Skeletal muscle satellite cell (primary cell): Measurements from ENCODE around the gene ATRN.
"Not testable (repeated sequence)": the region's sequence is repeated elsewhere in the genome, so short reads cannot be mapped to it uniquely, and the experiment has no call there.

Experiments
- H3K27me3 ChIP-seq: 2 replicates; pipeline ENCODE4 v1.7.0; 2013; ENCODE audit warnings: low read length; ENCODE audit not compliant: control insufficient read depth, insufficient read depth
- H3K36me3 ChIP-seq: 2 replicates; pipeline ENCODE4 v1.7.0; 2013; ENCODE audit warnings: mild to moderate bottlenecking, control low read depth, low read length; ENCODE audit not compliant: insufficient read depth
- H3K4me1 ChIP-seq: 2 replicates; pipeline ENCODE4 v1.7.0; 2013; ENCODE audit warnings: low read length; ENCODE audit not compliant: control insufficient read depth, insufficient read depth
- H3K4me2 ChIP-seq: 2 replicates; pipeline ENCODE4 v1.7.0; 2013; ENCODE audit warnings: mild to moderate bottlenecking, low read length
- H3K4me3 ChIP-seq: 2 replicates; pipeline ENCODE4 v1.7.0; 2013; ENCODE audit warnings: low read length
- H3K9ac ChIP-seq: 2 replicates; pipeline ENCODE4 v1.7.0; 2013; ENCODE audit warnings: mild to moderate bottlenecking, low read depth, low read length, moderate library complexity
- H3K9me3 ChIP-seq: replicated peaks from 2 replicates; pipeline ENCODE4 v1.7.0; 2013; ENCODE audit warnings: mild to moderate bottlenecking, control low read depth, low read length

ATRN gene

DNA sequence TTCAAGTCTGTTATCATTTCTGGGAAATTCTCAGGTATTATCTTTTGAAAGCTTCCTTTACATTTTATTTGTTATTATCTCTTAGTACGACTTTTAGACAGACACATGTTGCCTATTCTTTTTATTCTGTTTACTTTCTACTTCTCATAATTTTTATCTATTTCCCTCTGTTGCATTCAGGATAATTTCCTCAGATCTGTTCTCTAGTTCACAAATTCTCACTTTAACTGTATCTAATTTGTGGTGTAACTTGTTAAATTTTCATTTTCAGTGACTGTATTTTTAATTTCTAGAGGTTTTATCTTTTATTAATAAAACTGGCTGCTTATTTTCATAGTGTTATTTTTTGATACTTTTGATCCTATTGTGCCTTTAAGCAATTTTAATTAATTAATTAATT, 16.0 kb downstream of the ATRN start:
- peaks cover 6% of the 10 kb centered on the region for H3K4me1 ChIP-seq
- H3K27me3 ChIP-seq: no peaks in the 10 kb centered on the region
- H3K4me3 ChIP-seq: no peak overlapping the region
- no peak overlapping the region for H3K9ac ChIP-seq
- no peaks in the 10 kb centered on the region for H3K9me3 ChIP-seq
- H3K36me3 ChIP-seq: peaks cover 6% of the 10 kb centered on the region
- H3K4me2 ChIP-seq: no peak overlapping the region

DNA sequence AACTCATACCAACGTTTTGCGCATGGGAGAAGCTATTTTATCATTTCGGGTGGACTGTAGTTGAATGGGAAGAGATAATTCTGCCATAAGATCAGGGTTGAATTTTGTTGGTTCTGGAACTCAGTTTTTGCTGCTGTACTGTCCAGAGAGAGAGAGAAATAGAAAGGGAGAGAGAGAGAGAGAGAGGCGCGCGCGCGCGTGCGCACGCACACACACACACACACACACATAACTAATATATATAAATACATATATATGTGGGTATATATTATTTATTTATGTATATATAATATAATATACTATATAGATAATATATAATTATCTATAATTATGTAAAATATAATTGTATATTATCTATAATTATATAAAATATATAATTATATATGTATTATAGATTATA, 21.9 kb downstream of the ATRN start:
- Histone ChIP-seq H3K36me3 (peaks cover 6% of the 10 kb centered on the region), H3K4me1 (no peaks in the 10 kb centered on the region), H3K9me3 (no peaks in the 10 kb centered on the region), H3K4me2 (no peak overlapping the region), H3K9ac (no peak overlapping the region), H3K4me3 (no peak overlapping the region), H3K27me3 (no peaks in the 10 kb centered on the region)

DNA sequence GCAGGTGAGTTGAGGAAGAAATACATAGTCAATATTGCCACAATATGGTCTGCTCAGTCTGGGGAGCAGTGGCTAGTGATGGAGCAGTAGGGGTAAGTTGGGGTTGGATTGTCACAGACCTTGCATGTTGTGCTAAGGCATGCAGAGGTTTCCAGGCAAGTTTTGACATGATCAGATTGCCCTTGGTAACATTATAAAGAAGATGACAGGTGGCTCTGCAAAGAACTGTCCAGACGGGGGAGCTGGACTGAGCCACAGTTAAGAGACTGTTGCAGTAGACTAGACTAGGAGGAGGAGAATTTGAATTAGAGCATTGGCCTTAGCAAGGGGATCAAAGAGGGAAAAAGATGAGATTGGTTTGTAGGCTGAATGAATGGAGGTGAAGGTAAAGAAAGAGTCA, 23.4 kb downstream of the ATRN start:
- peaks cover 6% of the 10 kb centered on the region for H3K36me3 ChIP-seq
- H3K9ac ChIP-seq: no peak overlapping the region
- H3K4me3 ChIP-seq: no peak overlapping the region
- H3K27me3 ChIP-seq: no peaks in the 10 kb centered on the region
- no peak overlapping the region for H3K4me2 ChIP-seq
- no peaks in the 10 kb centered on the region for H3K4me1 ChIP-seq
- H3K9me3 ChIP-seq: no peaks in the 10 kb centered on the region

DNA sequence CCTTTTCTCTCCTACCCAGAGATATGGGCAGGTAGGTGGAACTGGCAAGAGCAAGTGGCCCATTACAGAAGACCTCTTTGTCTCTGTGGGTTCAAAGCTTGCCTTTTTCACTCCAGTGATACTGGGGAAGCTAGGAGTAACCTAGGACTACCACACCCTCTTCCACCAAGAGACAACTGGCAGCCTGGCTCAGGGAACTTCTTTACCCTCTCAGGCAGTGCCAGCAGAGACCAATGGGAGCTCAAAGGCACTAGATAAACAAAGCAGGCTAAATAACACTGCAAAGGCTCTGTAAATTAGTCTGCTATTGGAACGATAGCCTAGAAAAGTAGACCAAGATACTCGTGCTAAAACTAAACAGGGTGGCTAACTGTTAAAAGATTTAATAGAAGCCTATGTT, 32.1 kb downstream of the ATRN start:
- no peaks in the 10 kb centered on the region for H3K27me3 ChIP-seq
- H3K4me1 ChIP-seq: peaks cover 2% of the 10 kb centered on the region
- no peak overlapping the region for H3K9ac ChIP-seq
- H3K36me3 ChIP-seq: no peaks in the 10 kb centered on the region
- H3K4me2 ChIP-seq: no peak overlapping the region
- no peak overlapping the region for H3K4me3 ChIP-seq
- H3K9me3 ChIP-seq: no peaks in the 10 kb centered on the region

DNA sequence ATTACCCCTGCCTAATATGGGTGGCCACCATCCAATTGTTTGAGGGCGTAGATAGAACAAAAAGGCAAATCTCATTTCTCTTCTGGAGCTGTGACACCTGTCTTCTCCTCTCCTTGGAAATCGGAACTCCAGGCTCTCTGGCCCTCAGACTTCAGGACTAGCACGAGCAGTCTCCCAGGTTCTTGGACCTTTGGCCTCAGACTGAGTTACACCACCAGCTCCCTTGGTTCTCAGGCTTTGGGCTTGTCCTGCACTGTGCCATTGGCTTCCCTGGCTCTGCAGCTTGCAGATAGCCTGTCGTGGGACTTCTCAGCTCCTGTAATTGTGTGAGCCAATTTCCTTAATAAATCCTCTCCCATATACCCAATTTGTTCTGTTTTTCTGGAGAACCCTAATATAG, 34.3 kb downstream of the ATRN start:
- Histone ChIP-seq H3K36me3 (no peaks in the 10 kb centered on the region), H3K9me3 (no peaks in the 10 kb centered on the region), H3K4me3 (no peak overlapping the region), H3K27me3 (no peaks in the 10 kb centered on the region), H3K9ac (no peak overlapping the region), H3K4me1 (peaks cover 2% of the 10 kb centered on the region), H3K4me2 (no peak overlapping the region)

DNA sequence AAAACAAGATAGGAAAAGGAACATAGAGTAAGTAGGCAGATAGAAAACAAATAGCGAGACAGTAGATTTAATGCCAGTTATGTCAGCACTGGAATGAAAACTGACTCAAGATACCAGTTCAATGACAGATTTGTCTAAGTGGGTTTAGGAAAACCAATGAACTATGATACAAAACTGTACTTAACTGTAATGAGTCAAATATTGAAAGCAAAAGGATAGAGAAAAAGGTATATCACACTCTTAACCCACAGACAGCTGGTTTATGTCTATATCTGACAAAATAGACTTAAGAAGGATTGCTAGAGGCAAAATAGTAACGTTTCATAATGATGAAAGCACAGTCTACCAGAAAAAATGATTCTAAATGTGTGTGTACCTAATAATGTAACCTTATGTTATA, 38.2 kb downstream of the ATRN start:
- Histone ChIP-seq H3K4me3 (no peak overlapping the region), H3K4me1 (no peaks in the 10 kb centered on the region), H3K9me3 (no peaks in the 10 kb centered on the region), H3K9ac (no peak overlapping the region), H3K36me3 (no peaks in the 10 kb centered on the region), H3K4me2 (no peak overlapping the region), H3K27me3 (no peaks in the 10 kb centered on the region)

DNA sequence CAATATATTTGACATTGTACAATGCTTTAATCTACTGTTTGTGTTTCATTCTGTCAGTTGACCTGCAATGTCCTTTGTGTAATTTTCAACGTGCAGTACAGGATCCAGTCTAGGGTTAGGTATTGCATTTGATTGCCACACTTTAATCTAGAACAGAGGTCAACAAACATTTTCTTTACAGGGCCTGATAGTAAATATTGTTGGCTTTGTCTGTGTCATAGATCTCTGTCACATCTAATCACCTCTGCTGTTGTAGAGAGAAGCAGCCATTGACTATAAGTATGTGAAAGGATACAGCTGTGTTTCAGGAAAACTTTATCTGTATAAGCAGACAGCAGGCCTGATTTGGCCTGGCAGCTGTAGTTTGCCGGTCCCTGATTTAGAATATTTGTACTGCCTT, 39.3 kb downstream of the ATRN start:
- no peaks in the 10 kb centered on the region for H3K9me3 ChIP-seq
- H3K4me2 ChIP-seq: no peak overlapping the region
- no peaks in the 10 kb centered on the region for H3K36me3 ChIP-seq
- H3K4me3 ChIP-seq: no peak overlapping the region
- no peak overlapping the region for H3K9ac ChIP-seq
- no peaks in the 10 kb centered on the region for H3K27me3 ChIP-seq
- H3K4me1 ChIP-seq: no peaks in the 10 kb centered on the region

DNA sequence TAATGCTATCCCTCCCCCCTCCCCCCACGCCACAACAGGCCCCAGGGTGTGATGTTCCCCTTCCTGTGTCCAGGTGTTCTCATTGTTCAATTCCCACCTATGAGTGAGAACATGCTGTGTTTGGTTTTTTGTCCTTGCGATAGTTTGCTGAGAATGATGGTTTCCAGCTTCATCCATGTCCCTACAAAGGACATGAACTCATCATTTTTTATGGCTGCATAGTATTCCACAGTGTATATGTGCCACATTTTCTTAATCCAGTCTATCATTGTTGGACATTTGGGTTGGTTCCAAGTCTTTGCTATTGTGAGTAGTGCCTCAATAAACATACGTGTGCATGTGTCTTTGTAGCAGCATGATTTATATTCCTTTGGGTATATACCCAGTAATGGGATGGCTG, 41.4 kb downstream of the ATRN start:
- not testable (repeated sequence) for H3K9ac ChIP-seq, H3K4me2 ChIP-seq, H3K36me3 ChIP-seq, H3K9me3 ChIP-seq, H3K4me3 ChIP-seq, H3K27me3 ChIP-seq, H3K4me1 ChIP-seq

DNA sequence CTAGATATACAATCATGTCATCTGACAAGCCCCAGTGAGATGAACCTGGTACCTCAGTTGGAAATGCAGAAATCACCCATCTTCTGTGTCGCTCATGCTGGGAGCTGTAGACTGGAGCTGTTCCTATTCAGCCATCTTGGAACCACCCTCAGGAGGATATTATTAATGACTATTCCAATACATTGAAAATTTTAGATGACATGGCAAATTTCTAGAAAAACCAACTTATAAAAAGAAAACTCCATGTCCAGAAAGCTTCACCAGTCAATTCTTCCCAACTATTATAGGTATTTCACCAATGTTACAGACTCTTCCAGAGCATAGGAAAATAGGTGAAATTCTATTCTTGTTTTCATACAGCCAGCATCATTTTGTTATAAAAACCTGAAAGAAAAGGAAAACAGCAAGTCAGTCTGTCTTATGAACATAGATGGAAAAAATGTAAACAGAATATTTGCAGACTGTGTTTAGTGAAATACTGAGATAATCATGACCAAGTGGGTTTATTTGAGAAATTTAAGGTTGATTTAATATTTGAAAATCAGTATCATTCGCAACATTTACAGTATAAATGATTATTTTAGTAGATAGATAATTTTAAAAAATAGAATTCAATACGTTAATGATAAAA, 43.3 kb downstream of the ATRN start:
- Histone ChIP-seq H3K9me3 (no peaks in the 10 kb centered on the region), H3K4me3 (no peak overlapping the region)

DNA sequence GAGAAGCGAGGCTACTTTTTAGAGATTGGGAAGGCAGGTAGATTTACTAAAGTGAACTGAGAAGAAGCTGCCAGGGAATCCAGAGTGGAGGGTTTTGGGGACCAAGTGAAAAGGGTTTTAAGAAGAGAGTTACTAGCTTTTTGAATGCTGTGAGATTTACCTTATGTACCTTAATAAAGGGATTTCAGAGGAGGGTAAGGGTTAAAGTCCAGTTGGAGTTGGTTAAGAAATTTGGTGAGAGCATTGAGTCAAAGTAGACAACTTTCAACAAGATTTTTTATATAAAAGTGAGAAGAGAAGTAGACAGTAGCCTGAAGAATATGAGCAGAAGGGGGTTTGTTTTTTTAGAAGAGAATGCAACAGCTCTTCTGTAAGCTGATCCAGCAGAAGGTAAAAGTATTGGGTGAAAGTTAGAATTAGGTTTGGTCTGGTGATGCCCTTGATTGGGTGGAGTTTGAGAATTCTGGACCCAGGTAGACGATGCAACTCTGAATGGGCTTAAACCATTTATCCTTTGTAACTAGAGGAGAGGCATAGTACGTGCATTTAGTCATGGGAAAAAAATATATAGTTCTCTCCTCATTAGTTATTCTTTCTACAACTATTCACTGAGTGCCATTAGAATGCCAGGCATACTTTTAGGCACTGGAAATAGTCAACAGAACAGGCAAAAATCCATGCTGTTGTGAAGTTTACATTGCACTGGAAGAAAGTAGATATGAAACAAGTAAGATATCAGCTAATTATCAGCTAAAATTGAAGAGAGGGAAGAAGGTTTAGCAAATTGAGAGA, 44.8 kb downstream of the ATRN start:
- Histone ChIP-seq H3K4me1 (no peaks in the 10 kb centered on the region), H3K4me2 (no peak overlapping the region), H3K27me3 (no peaks in the 10 kb centered on the region), H3K9me3 (no peaks in the 10 kb centered on the region), H3K9ac (no peak overlapping the region), H3K36me3 (no peaks in the 10 kb centered on the region), H3K4me3 (no peak overlapping the region)

More for the DNA sequence above, 43.3 kb downstream of the ATRN start:
- H3K4me2 ChIP-seq: no peak overlapping the region
- no peak overlapping the region for H3K9ac ChIP-seq
- H3K27me3 ChIP-seq: no peaks in the 10 kb centered on the region
- H3K4me1 ChIP-seq: no peaks in the 10 kb centered on the region
- H3K36me3 ChIP-seq: no peaks in the 10 kb centered on the region

DNA sequence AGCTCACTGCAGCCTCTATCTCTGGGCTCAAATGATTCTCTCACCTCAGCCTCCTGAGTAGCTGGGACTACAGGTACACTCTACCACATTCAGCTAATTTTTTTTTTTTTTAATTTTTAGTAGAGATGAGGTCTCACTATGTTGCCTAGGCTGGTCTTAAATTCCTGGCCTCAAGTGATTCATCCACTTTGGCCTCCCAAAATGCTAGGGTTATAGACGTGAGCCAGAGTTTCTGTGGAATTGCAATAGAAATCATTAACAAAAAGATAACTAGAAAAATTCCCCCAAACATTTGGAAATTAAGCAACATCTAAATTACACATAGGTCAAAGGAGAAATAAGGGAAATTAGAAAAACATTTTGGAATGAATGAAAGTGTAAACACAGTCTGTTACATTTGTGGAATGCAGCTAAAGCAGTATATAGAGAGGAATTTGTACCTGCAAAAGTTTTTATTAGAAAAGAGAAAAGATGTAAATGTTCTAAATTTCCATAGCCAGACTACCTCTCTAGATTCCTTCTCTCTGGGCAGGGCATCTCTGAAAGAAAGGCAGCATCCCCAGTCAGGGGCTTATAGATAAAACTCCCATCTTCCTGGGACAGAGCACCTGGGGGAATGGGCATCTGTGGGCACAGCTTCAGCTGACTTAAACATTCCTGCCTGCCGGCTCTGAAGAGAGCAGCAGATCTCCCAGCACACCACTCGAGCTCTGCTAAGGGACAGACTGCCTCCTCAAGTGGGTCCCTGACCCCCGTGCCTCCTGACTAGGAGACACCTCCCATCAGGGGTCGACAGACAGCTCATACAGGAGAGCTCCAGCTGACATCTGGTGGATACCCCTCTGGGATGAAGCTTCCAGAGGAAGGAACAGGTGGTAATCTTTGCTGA, 51.3 kb downstream of the ATRN start:
- Histone ChIP-seq H3K9ac (no peak overlapping the region), H3K4me2 (no peak overlapping the region), H3K4me1 (no peaks in the 10 kb centered on the region), H3K36me3 (no peaks in the 10 kb centered on the region), H3K9me3 (no peaks in the 10 kb centered on the region), H3K27me3 (no peaks in the 10 kb centered on the region), H3K4me3 (no peak overlapping the region)
